K562 (cell line): ENCODE measurements around the gene ADAMTS10. TPM values are rescaled to one million over a fixed set of nuclear protein-coding genes. Genes with fewer than 3 reads are reported as not detected.

Source experiments
- CBFB ChIP-seq: sonication (generic); formaldehyde crosslinking; IDR thresholded peaks from 2 replicates; pipeline ENCODE4 v1.4.0; 2020; ENCODE audit warnings: mild to moderate bottlenecking, missing genetic modification reagents
- CEBPG ChIP-seq, 3 experiments: fragments of 200-800 bp in 1 of 3; sonication (Bioruptor generic) in 1 of 3; sonication (generic) in 1 of 3; formaldehyde crosslinking in 1 of 3; IDR thresholded peaks in 2 of 3; conservative IDR thresholded peaks in 1 of 3; 2 replicates each; pipeline versions ENCODE4 v1.6.1 to v1.8.0; 2016 to 2022; ENCODE audit warnings: missing compliant biosample characterization in 2 of 3, missing genetic modification characterization in 2 of 3, mild to moderate bottlenecking in 1 of 3, missing genetic modification reagents in 1 of 3
- CHD2 ChIP-seq: IDR thresholded peaks from 2 replicates; pipeline ENCODE4 v1.6.1; 2011; ENCODE audit warnings: low read depth, low read length
- GTF2E2 ChIP-seq: fragments of 200-800 bp; sonication (Bioruptor generic); IDR thresholded peaks from 2 replicates; pipeline ENCODE4 v1.6.1; 2016; ENCODE audit warnings: missing genetic modification characterization, missing compliant biosample characterization
- HBP1 ChIP-seq: fragments of 450-650 bp; formaldehyde crosslinking; IDR thresholded peaks from 2 replicates; pipeline ENCODE4 v1.4.0; 2022; ENCODE audit warnings: missing genetic modification characterization
- L3MBTL2 ChIP-seq: fragments of 450-650 bp; IDR thresholded peaks from 2 replicates; pipeline ENCODE4 v1.6.1; 2016; ENCODE audit warnings: mild to moderate bottlenecking, moderate library complexity
- MGA ChIP-seq: fragments of 450-650 bp; IDR thresholded peaks from 2 replicates; pipeline ENCODE4 v1.6.1; 2016; ENCODE audit warnings: mild to moderate bottlenecking, moderate library complexity
- NRF1 ChIP-seq, 2 experiments: fragments of 450-650 bp; IDR thresholded peaks in 1 of 2; conservative IDR thresholded peaks in 1 of 2; 2 replicates each; pipeline ENCODE4 v1.6.1; 2014; ENCODE audit warnings: mild to moderate bottlenecking in 2 of 2
- YBX1 ChIP-seq: fragments of 450-650 bp; IDR thresholded peaks from 2 replicates; pipeline ENCODE4 v1.7.1; 2016; ENCODE audit warnings: mild to moderate bottlenecking
- polyA plus RNA-seq, 8 experiments: library from polyadenylated mRNA; depleted of rRNA in 4 of 8; stranded (reverse) in 5 of 8; unstranded in 3 of 8; fragments of >200 nt; fragmentation: Nextera tagmentation in 2 of 8; fragmentation: Illumina TruSeq in 1 of 8; extraction: Ambion mirVana in 2 of 8; extraction: Trizol in 1 of 8; gene quantifications; 2 replicates each; pipeline versions ENCODE4 v1.2.1 to v1.2.3, GENCODE V29; 2011 to 2014; ENCODE audit warnings: inconsistent platforms in 1 of 8, missing spikeins in 1 of 8
- total RNA-seq, 7 experiments: library from RNA; depleted of rRNA in 6 of 7; stranded (reverse); fragments of >200 nt in 6 of 7; fragmentation: Illumina TruSeq in 2 of 7; extraction: Trizol in 2 of 7; gene quantifications; 2 replicates each; pipeline versions ENCODE4 v1.2.1 to v1.2.3, GENCODE V29; 2011 to 2021; ENCODE audit warnings: low replicate concordance in 1 of 7

Gene ADAMTS10
- total and polyA plus RNA-seq, 9 of the 15 experiments (the other 6 are each of a cell fraction or from before 2014, with no cell fraction given), result 0.33 to 1.8 (median 0.57) TPM; not detected in 4

GRCh38 chr19:8576273-8576993, 34.1 kb downstream of the ADAMTS10 start (continued):
- 0 out of 2 replicates have a peak, but pooled peaks have one; percentile 13 for TF ChIP-seq MGA
- no peak for TF ChIP-seq HBP1 (CRISPR knock-in tag)
- TF ChIP-seq NRF1 (conservative IDR thresholded peaks at IDR 0.05 in 1 of 2, IDR thresholded peaks at IDR 0.05 in 1 of 2), result no peak
- TF ChIP-seq L3MBTL2, result peak; percentile 19; the same call in 1 of the 2 replicates
- TF ChIP-seq CHD2, result no peak
- no peak for TF ChIP-seq YBX1
- TF ChIP-seq CBFB, result no peak
- no peak for TF ChIP-seq GTF2E2 (tag)
- no peak for TF ChIP-seq CEBPG (CRISPR knock-in tag; IDR thresholded peaks at IDR 0.05)
- TF ChIP-seq CEBPG (tag; conservative IDR thresholded peaks at IDR 0.05 in 1 of 2, IDR thresholded peaks at IDR 0.05 in 1 of 2), result no peak
